GM23338 (cell line): ENCODE results near the gene IRAK2. TPM values are rescaled to one million over a fixed set of nuclear protein-coding genes. Genes with fewer than 3 reads are reported as not detected.

Experiments
- ATAC-seq: fragments of 200-7000 bp; cut with Tn5 transposase; 3 replicates; pipeline ENCODE4 v1.9.1; 2020
- DNase-seq: peaks from one replicate; pipeline ENCODE4 v3.0.0-alpha.2; 2015; ENCODE audit warnings: low spot score
- H2AFZ ChIP-seq: fragments of 200-600 bp; sonication (generic); 2 replicates; pipeline ENCODE4 v1.8.0; 2016; ENCODE audit warnings: antibody characterized with exemption, mild to moderate bottlenecking, moderate library complexity
- H3F3A ChIP-seq: fragments of 200-600 bp; sonication (generic); replicated peaks from 2 replicates; pipeline ENCODE4 v1.8.0; 2017; ENCODE audit warnings: antibody characterized with exemption, mixed run types, low read depth
- H3K27ac ChIP-seq: fragments of 200-600 bp; sonication (generic); 2 replicates; pipeline ENCODE4 v1.6.1; 2016; ENCODE audit warnings: low read depth
- H3K27me3 ChIP-seq: fragments of 200-600 bp; sonication (generic); 2 replicates; pipeline ENCODE4 v1.8.0; 2016; ENCODE audit warnings: mild to moderate bottlenecking, mixed run types, moderate library complexity; ENCODE audit not compliant: insufficient read depth
- H3K36me3 ChIP-seq: fragments of 200-600 bp; sonication (generic); 2 replicates; pipeline ENCODE4 v1.8.0; 2016; ENCODE audit warnings: mild to moderate bottlenecking; ENCODE audit not compliant: insufficient read depth
- H3K4me1 ChIP-seq: fragments of 200-600 bp; sonication (generic); 2 replicates; pipeline ENCODE4 v1.8.0; 2016; ENCODE audit warnings: mild to moderate bottlenecking, moderate library complexity; ENCODE audit not compliant: insufficient read depth
- H3K4me2 ChIP-seq: fragments of 200-600 bp; sonication (generic); 2 replicates; pipeline ENCODE4 v1.7.1; 2017; ENCODE audit warnings: mixed run types
- H3K4me3 ChIP-seq: fragments of 200-600 bp; sonication (generic); 2 replicates; pipeline ENCODE4 v1.6.1; 2016; ENCODE audit warnings: mixed run types
- H3K79me2 ChIP-seq: fragments of 200-600 bp; sonication (generic); replicated peaks from 2 replicates; pipeline ENCODE4 v1.8.0; 2017; ENCODE audit warnings: mild to moderate bottlenecking; ENCODE audit not compliant: insufficient read depth
- H3K9me2 ChIP-seq: fragments of 200-600 bp; sonication (generic); 2 replicates; pipeline ENCODE4 v1.8.0; 2017; ENCODE audit not compliant: insufficient read depth
- H4K20me1 ChIP-seq: fragments of 200-600 bp; sonication (generic); replicated peaks from 2 replicates; pipeline ENCODE4 v1.8.0; 2017; ENCODE audit warnings: mild to moderate bottlenecking; ENCODE audit not compliant: insufficient read depth
- H3K27ac Mint-ChIP-seq: 2 replicates; pipeline ENCODE4 v1.8.0; 2020; ENCODE audit warnings: inconsistent platforms, mild to moderate bottlenecking, moderate library complexity, mixed read lengths
- H3K27me3 Mint-ChIP-seq: 3 replicates; pipeline ENCODE4 v1.8.0; 2022; ENCODE audit warnings: low read depth, mild to moderate bottlenecking, moderate library complexity, mixed read lengths, inconsistent platforms; ENCODE audit not compliant: insufficient read depth, poor library complexity
- H3K36me3 Mint-ChIP-seq: 3 replicates; pipeline ENCODE4 v1.8.0; 2021; ENCODE audit warnings: low read depth, mild to moderate bottlenecking, inconsistent platforms, moderate library complexity, mixed read lengths
- H3K4me1 Mint-ChIP-seq: 3 replicates; pipeline ENCODE4 v1.8.0; 2020; ENCODE audit warnings: mild to moderate bottlenecking, inconsistent platforms, mixed read lengths
- H3K4me3 Mint-ChIP-seq: 3 replicates; pipeline ENCODE4 v1.8.0; 2021; ENCODE audit warnings: moderate library complexity, mild to moderate bottlenecking, inconsistent platforms, mixed read lengths
- H3K9me3 Mint-ChIP-seq: 3 replicates; pipeline ENCODE4 v1.8.0; 2020; ENCODE audit warnings: moderate library complexity, mild to moderate bottlenecking, inconsistent platforms, mixed read lengths
- CREB1 ChIP-seq: fragments of 250-450 bp; sonication (Bioruptor Pico); IDR thresholded peaks from 2 replicates; pipeline ENCODE4 v1.5.0; 2020; ENCODE audit warnings: low read depth, mild to moderate bottlenecking, moderate library complexity
- EZH2 ChIP-seq: fragments of 200-600 bp; sonication (generic); IDR thresholded peaks from one replicate; pipeline ENCODE4 v1.8.0; 2017; ENCODE audit warnings: antibody characterized with exemption, mild to moderate bottlenecking, low read depth; ENCODE audit not compliant: unreplicated experiment
- EZH2phosphoT487 ChIP-seq: fragments of 200-600 bp; sonication (generic); IDR thresholded peaks from one replicate; pipeline ENCODE4 v1.8.1; 2018; ENCODE audit warnings: antibody characterized with exemption; ENCODE audit not compliant: unreplicated experiment
- JUNB ChIP-seq: IDR thresholded peaks from one replicate; pipeline ENCODE4 v1.6.1; 2016; ENCODE audit warnings: antibody characterized with exemption; ENCODE audit not compliant: unreplicated experiment
- NANOG ChIP-seq: IDR thresholded peaks from 2 replicates; pipeline ENCODE4 v1.6.1; 2016; ENCODE audit warnings: antibody characterized with exemption, borderline replicate concordance
- POLR2AphosphoS5 ChIP-seq: IDR thresholded peaks from 2 replicates; pipeline ENCODE4 v1.6.1; 2016; ENCODE audit warnings: antibody characterized with exemption, low read depth
- REST ChIP-seq: IDR thresholded peaks from one replicate; pipeline ENCODE4 v1.6.1; 2018; ENCODE audit warnings: antibody characterized with exemption; ENCODE audit not compliant: unreplicated experiment
- STAT1 ChIP-seq: IDR thresholded peaks from one replicate; pipeline ENCODE4 v1.6.1; 2016; ENCODE audit warnings: antibody characterized with exemption; ENCODE audit not compliant: unreplicated experiment
- ZNF114 ChIP-seq: fragments of 250-450 bp; sonication (Bioruptor Pico); IDR thresholded peaks from 2 replicates; pipeline ENCODE4 v1.5.0; 2020; ENCODE audit warnings: mild to moderate bottlenecking, moderate library complexity
- ZNF331 ChIP-seq: fragments of 250-450 bp; sonication (Bioruptor Pico); IDR thresholded peaks from 2 replicates; pipeline ENCODE4 v1.5.0; 2020; ENCODE audit warnings: low read depth, mild to moderate bottlenecking, moderate library complexity
- ZNF462 ChIP-seq: fragments of 250-450 bp; sonication (Bioruptor Pico); IDR thresholded peaks from 2 replicates; pipeline ENCODE4 v1.5.0; 2020; ENCODE audit warnings: mild to moderate bottlenecking, moderate library complexity
- polyA plus RNA-seq: library from polyadenylated mRNA; unstranded; fragments of >200 nt; fragmentation: Nextera tagmentation; extraction: Ambion mirVana; gene quantifications from 2 replicates; pipeline ENCODE4 v1.2.1, GENCODE V29; 2016
- total RNA-seq: library from RNA; depleted of rRNA; stranded (reverse); fragments of >200 nt; shearing (Covaris generic); gene quantifications from 2 replicates; pipeline ENCODE4 v1.2.3, GENCODE V29; 2014
- TF ChIP-seq, protein P1 (sequence below): IDR thresholded peaks from 2 replicates; pipeline ENCODE4 v1.6.1; 2016; ENCODE audit warnings: antibody characterized with exemption
- TF ChIP-seq, protein P2 (sequence below), 2 experiments: fragments of 200-600 bp in 1 of 2; sonication (generic) in 1 of 2; conservative IDR thresholded peaks; 2 replicates each; pipeline versions ENCODE4 v1.5.1 to v1.6.1; 2016 to 2017; ENCODE audit warnings: antibody characterized with exemption in 2 of 2, low read depth in 2 of 2, mild to moderate bottlenecking in 2 of 2, moderate library complexity in 1 of 2

The IRAK2 gene
- total and polyA plus RNA-seq, 2 experiments from 2014 or later = 0.37 to 1.4 TPM

- Histone ChIP-seq H3F3A (no peaks in the 10 kb centered on the region), H3K27me3 (no peaks in the 10 kb centered on the region), H3K4me2 (no peak overlapping the region), H3K9me2 (0 out of 2 replicates have a peak, but pooled peaks cover 3% of the 10 kb centered on the region), H2AFZ (no peak overlapping the region), H3K36me3 (no peaks in the 10 kb centered on the region), H4K20me1 (no peaks in the 10 kb centered on the region), H3K27ac (no peak overlapping the region), H3K4me3 (no peak overlapping the region), H3K79me2 (no peaks in the 10 kb centered on the region), H3K4me1 (0 out of 2 replicates have a peak, but pooled peaks cover 4% of the 10 kb centered on the region)
- Mint-ChIP-seq H3K27me3 (peaks cover 7% of the 10 kb centered on the region), H3K4me3 (no peak overlapping the region), H3K27ac (no peak overlapping the region), H3K4me1 (peaks cover 7% of the 10 kb centered on the region; the same call in 2 of the 3 replicates), H3K36me3 (no peaks in the 10 kb centered on the region), H3K9me3 (no peaks in the 10 kb centered on the region; the same call in 2 of the 3 replicates)
- no peak for TF ChIP-seq REST
- no peak for TF ChIP-seq ZNF114 (CRISPR knock-in tag)
- no peak for TF ChIP-seq STAT1
- TF ChIP-seq, protein P1, sequence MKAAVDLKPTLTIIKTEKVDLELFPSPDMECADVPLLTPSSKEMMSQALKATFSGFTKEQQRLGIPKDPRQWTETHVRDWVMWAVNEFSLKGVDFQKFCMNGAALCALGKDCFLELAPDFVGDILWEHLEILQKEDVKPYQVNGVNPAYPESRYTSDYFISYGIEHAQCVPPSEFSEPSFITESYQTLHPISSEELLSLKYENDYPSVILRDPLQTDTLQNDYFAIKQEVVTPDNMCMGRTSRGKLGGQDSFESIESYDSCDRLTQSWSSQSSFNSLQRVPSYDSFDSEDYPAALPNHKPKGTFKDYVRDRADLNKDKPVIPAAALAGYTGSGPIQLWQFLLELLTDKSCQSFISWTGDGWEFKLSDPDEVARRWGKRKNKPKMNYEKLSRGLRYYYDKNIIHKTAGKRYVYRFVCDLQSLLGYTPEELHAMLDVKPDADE = no peak
- TF ChIP-seq JUNB = no peak
- TF ChIP-seq CREB1 (CRISPR knock-in tag) = no peak
- TF ChIP-seq NANOG = no peak
- TF ChIP-seq EZH2 = no peak
- TF ChIP-seq ZNF462 (CRISPR knock-in tag) = no peak
- no peak for TF ChIP-seq ZNF331 (CRISPR knock-in tag)
- TF ChIP-seq, protein P2, sequence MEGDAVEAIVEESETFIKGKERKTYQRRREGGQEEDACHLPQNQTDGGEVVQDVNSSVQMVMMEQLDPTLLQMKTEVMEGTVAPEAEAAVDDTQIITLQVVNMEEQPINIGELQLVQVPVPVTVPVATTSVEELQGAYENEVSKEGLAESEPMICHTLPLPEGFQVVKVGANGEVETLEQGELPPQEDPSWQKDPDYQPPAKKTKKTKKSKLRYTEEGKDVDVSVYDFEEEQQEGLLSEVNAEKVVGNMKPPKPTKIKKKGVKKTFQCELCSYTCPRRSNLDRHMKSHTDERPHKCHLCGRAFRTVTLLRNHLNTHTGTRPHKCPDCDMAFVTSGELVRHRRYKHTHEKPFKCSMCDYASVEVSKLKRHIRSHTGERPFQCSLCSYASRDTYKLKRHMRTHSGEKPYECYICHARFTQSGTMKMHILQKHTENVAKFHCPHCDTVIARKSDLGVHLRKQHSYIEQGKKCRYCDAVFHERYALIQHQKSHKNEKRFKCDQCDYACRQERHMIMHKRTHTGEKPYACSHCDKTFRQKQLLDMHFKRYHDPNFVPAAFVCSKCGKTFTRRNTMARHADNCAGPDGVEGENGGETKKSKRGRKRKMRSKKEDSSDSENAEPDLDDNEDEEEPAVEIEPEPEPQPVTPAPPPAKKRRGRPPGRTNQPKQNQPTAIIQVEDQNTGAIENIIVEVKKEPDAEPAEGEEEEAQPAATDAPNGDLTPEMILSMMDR (conservative IDR thresholded peaks at IDR 0.05; ENCODE audit: low read depth in 2 of 2) = no peak
- TF ChIP-seq POLR2AphosphoS5 = no peak
- no peak for TF ChIP-seq EZH2phosphoT487
- DNase-seq = no peak
- ATAC-seq = no peak
Measured at GRCh38 chr3:10238345-10239183, 73.8 kb downstream of the IRAK2 start.
